ENCODE measurements around the gene C11orf42. TPM values are rescaled to one million over a fixed set of nuclear protein-coding genes. Genes with fewer than 3 reads are reported as not detected.
"Not testable (repeated sequence)": the region's sequence is repeated elsewhere in the genome, so short reads cannot be mapped to it uniquely, and the experiment has no call there.

C11orf42 gene
- total RNA-seq, 4 donors from 2014 or later = not detected

- no peak for TF ChIP-seq CTCF (IDR thresholded peaks at IDR 0.05)
- WGBS, 2 donors = 96 to 97% methylated on average over 28 of the region's 28 CpGs
- no peaks in the 10 kb centered on the region for H3K36me3 ChIP-seq
- intact Hi-C loops (cut with DNase I) = no loop called here
- no peak overlapping the region for H3K27ac ChIP-seq
- H3K4me3 ChIP-seq (replicated peaks in 1 of 3) = no peak overlapping the region
- H3K9me3 ChIP-seq = no peaks in the 10 kb centered on the region
- DNase-seq = no peak
- no peaks in the 10 kb centered on the region for H3K27me3 ChIP-seq
- peaks cover 0 to 4% of the 10 kb centered on the region in 2 donors for H3K4me1 ChIP-seq
Observed at GRCh38 chr11:6240139-6240538, 34.8 kb downstream of the C11orf42 start.

GRCh38 chr11:6240781-6241180 is 35.4 kb downstream of the C11orf42 start:
- Histone ChIP-seq H3K27ac (no peak overlapping the region), H3K4me3 (replicated peaks in 1 of 3) (no peak overlapping the region), H3K27me3 (no peaks in the 10 kb centered on the region), H3K36me3 (no peaks in the 10 kb centered on the region), H3K9me3 (no peaks in the 10 kb centered on the region), H3K4me1 (no peaks in the 10 kb centered on the region)
- DNase-seq = no peak
- TF ChIP-seq CTCF (IDR thresholded peaks at IDR 0.05) = no peak
- TF ChIP-seq POLR2A (IDR thresholded peaks at IDR 0.05) = no peak
- intact Hi-C loops (cut with DNase I) = no loop called here
- 65 to 79% methylated on average over 1 of the region's 1 CpG for WGBS, 2 donors

- Histone ChIP-seq H3K4me3 (replicated peaks in 1 of 3) (no peak overlapping the region), H3K27me3 (no peaks in the 10 kb centered on the region), H3K9me3 (no peaks in the 10 kb centered on the region), H3K27ac (no peak overlapping the region), H3K36me3 (no peaks in the 10 kb centered on the region), H3K4me1 (no peaks in the 10 kb centered on the region)
- TF ChIP-seq CTCF (IDR thresholded peaks at IDR 0.05) = no peak
- TF ChIP-seq POLR2A (IDR thresholded peaks at IDR 0.05) = no peak
- 84 to 88% methylated on average over 7 of the region's 7 CpGs for WGBS, 2 donors
- intact Hi-C loops (cut with DNase I) = no loop called here
- no peak for DNase-seq
Observed at GRCh38 chr11:6241316-6241715, 36.0 kb downstream of the C11orf42 start.

GRCh38 chr11:6245536-6245935 is 40.2 kb downstream of the C11orf42 start:
- Histone ChIP-seq H3K4me1 (no peaks in the 10 kb centered on the region), H3K36me3 (no peaks in the 10 kb centered on the region), H3K9me3 (no peaks in the 10 kb centered on the region), H3K4me3 (replicated peaks in 1 of 3) (no peak overlapping the region), H3K27ac (no peak overlapping the region), H3K27me3 (no peaks in the 10 kb centered on the region)
- TF ChIP-seq POLR2A (IDR thresholded peaks at IDR 0.05) (no peak), CTCF (IDR thresholded peaks at IDR 0.05) (no peak)
- intact Hi-C loops (cut with DNase I) = no loop called here
- no peak for DNase-seq
- WGBS, 2 donors = 89 to 93% methylated on average over 2 of the region's 2 CpGs

- Histone ChIP-seq H3K27me3 (no peaks in the 10 kb centered on the region), H3K4me1 (no peaks in the 10 kb centered on the region), H3K36me3 (no peaks in the 10 kb centered on the region), H3K9me3 (no peaks in the 10 kb centered on the region), H3K4me3 (replicated peaks in 1 of 3) (no peak overlapping the region), H3K27ac (no peak overlapping the region)
- intact Hi-C loops (cut with DNase I) = no loop called here
- TF ChIP-seq POLR2A (IDR thresholded peaks at IDR 0.05) = no peak
- no peak for TF ChIP-seq CTCF (IDR thresholded peaks at IDR 0.05)
- no peak for DNase-seq
- 89 to 97% methylated on average over 1 of the region's 1 CpG for WGBS, 2 donors
Observed at GRCh38 chr11:6248248-6248647, 42.9 kb downstream of the C11orf42 start.

GRCh38 chr11:6248897-6249296 is 43.5 kb downstream of the C11orf42 start:
- H3K27ac ChIP-seq; DNase-seq; H3K4me1 ChIP-seq; H3K9me3 ChIP-seq; H3K36me3 ChIP-seq; H3K4me3 ChIP-seq (replicated peaks in 1 of 3); intact Hi-C loops (cut with DNase I); H3K27me3 ChIP-seq: not testable (repeated sequence)
- WGBS, 2 donors = 93 to 97% methylated on average over 3 of the region's 3 CpGs
